HUES6 (cell line): ENCODE results near the gene C22orf15.

ENCODE experiments used
- H3K27ac ChIP-seq: 2 replicates; pipeline ENCODE4 v1.7.0; 2013; ENCODE audit warnings: low read depth, mild to moderate bottlenecking, low read length, inconsistent platforms
- H3K27me3 ChIP-seq: 2 replicates; pipeline ENCODE4 v1.6.1; 2013; ENCODE audit warnings: low read length; ENCODE audit not compliant: control insufficient read depth, insufficient read depth
- H3K36me3 ChIP-seq: 2 replicates; pipeline ENCODE4 v1.6.1; 2013; ENCODE audit warnings: low read length; ENCODE audit not compliant: control insufficient read depth, insufficient read depth
- H3K4me1 ChIP-seq: 2 replicates; pipeline ENCODE4 v1.6.1; 2013; ENCODE audit warnings: low read length; ENCODE audit not compliant: control insufficient read depth, insufficient read depth
- H3K4me3 ChIP-seq: 2 replicates; pipeline ENCODE4 v1.5.1; 2013; ENCODE audit warnings: low read depth, low read length
- H3K9ac ChIP-seq: one replicate; pipeline ENCODE4 v1.6.1; 2013; ENCODE audit warnings: mild to moderate bottlenecking, low read length
- H3K9me3 ChIP-seq: 2 replicates; pipeline ENCODE4 v1.6.1; 2013; ENCODE audit warnings: low read depth, low read length; ENCODE audit not compliant: control insufficient read depth, insufficient read depth

Gene C22orf15, protein sequence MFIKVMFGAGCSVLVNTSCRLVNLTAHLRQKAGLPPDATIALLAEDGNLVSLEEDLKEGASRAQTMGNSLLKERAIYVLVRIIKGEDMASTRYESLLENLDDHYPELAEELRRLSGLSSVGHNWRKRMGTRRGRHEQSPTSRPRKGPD

GRCh38 chr22:23762842-23763578 lies at the start of gene C22orf15:
Gene C22orf15 (plus strand): TSS chr22:23762990. CDS start chr22:23763307, 317 bp downstream.
- Histone ChIP-seq H3K27ac (no peak within 1 kb of the TSS), H3K9ac (peak within 1 kb of the TSS; percentile 21)

GRCh38 chr22:23713696-23714595 lies 48.8 kb upstream of the C22orf15 start:
- Histone ChIP-seq H3K4me3 (no peak overlapping the region), H3K27ac (no peak overlapping the region), H3K36me3 (peaks cover 53% of the 10 kb centered on the region), H3K9me3 (no peaks in the 10 kb centered on the region), H3K9ac (no peak overlapping the region), H3K27me3 (no peaks in the 10 kb centered on the region), H3K4me1 (peaks cover 4% of the 10 kb centered on the region)

More at GRCh38 chr22:23762842-23763578, at the start of gene C22orf15:
- Histone ChIP-seq H3K9me3 (no peaks in the 10 kb centered on the region), H3K27me3 (no peaks in the 10 kb centered on the region), H3K36me3 (peaks cover 14% of the 10 kb centered on the region), H3K4me1 (peaks cover 27% of the 10 kb centered on the region), H3K4me3 (no peak within 1 kb of the TSS)

GRCh38 chr22:23714596-23715578 lies 47.9 kb upstream of the C22orf15 start:
- Histone ChIP-seq H3K27ac (no peak overlapping the region), H3K9me3 (no peaks in the 10 kb centered on the region), H3K9ac (no peak overlapping the region), H3K4me3 (no peak overlapping the region), H3K27me3 (no peaks in the 10 kb centered on the region), H3K36me3 (peaks cover 44% of the 10 kb centered on the region), H3K4me1 (peaks cover 4% of the 10 kb centered on the region)

DNA sequence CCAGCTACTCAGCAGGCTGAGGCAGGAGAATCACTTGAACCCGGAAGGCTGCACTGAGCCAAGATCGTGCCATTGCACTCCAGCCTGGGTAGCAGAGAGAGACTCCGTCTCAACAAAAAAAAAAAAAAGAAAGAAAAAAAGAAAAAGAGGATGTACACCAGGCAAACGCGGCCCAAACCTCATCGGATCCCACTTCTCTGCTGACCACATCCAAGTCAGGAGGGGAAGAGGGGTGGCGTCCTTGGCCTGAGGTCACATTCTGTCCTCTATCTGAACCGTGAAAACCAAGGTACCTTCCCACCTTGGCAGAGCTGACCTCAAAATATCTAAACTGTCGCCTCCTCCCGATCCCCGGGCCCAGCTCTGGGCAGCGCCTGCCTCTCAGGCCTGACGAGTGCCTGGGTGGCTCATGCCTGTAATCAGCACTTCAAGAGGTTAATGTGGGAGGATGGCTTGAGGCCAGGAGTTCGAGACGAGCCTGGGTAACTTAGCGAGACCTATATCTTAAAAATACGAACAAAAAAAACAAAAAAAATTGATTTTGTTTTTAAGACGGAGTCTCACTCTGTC lies 46.9 kb upstream of the C22orf15 start:
- peaks cover 34% of the 10 kb centered on the region for H3K36me3 ChIP-seq
- H3K4me3 ChIP-seq, result peak overlapping the region; percentile 97
- peaks cover 4% of the 10 kb centered on the region for H3K4me1 ChIP-seq
- no peaks in the 10 kb centered on the region for H3K9me3 ChIP-seq
- H3K27me3 ChIP-seq, result no peaks in the 10 kb centered on the region
- H3K9ac ChIP-seq, result no peak overlapping the region
- H3K27ac ChIP-seq, result no peak overlapping the region

- peak overlapping the region; percentile 80 for H3K9ac ChIP-seq
- peaks cover 4% of the 10 kb centered on the region for H3K4me1 ChIP-seq
- H3K27ac ChIP-seq, result peak overlapping the region; percentile 48
- H3K4me3 ChIP-seq, result peak overlapping the region; percentile 97
- peaks cover 23% of the 10 kb centered on the region for H3K36me3 ChIP-seq
- no peaks in the 10 kb centered on the region for H3K27me3 ChIP-seq
- H3K9me3 ChIP-seq, result no peaks in the 10 kb centered on the region
Observed at GRCh38 chr22:23716811-23717801, 45.7 kb upstream of the C22orf15 start.

DNA sequence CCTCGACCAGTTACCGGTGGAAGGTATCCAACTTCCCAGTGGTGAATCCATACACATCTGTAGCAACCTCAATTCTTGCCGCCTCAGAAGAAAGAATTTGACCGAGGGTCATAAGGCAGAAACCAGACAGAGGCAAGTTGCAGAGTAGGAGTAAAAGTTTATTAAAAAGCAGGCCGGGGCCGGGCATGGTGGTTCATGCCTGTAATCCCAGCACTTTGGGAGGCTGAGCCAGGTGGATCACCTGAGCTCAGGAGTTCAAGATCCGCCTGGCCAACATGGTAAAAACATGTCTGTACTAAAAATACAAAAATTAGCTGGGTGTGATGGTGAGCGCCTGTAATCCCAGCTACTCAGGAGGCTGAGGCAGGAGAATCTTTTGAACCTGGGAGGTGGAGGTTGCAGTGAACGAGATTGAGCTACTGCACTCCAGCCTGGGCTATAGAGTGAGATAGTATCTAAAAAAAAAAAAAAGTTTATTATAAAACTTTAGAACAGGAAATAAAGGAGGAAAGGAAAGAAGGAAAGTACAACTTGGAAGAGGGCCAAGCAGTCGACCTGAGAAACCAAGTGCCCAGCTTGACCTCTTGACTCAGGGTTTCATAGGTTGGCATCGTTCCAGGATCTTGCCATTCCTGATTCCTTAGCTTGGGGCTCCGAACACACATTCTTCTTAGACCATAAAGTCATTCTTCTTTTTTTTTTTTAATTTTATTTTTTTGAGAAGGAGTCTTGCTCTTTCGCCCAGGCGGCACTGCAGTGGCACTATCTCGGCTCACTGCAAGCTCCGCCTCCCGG lies 44.2 kb upstream of the C22orf15 start:
- no peaks in the 10 kb centered on the region for H3K9me3 ChIP-seq
- no peak overlapping the region for H3K27ac ChIP-seq
- H3K4me1 ChIP-seq, result peaks cover 4% of the 10 kb centered on the region
- no peak overlapping the region for H3K9ac ChIP-seq
- peaks cover 15% of the 10 kb centered on the region for H3K36me3 ChIP-seq
- H3K4me3 ChIP-seq, result no peak overlapping the region
- H3K27me3 ChIP-seq, result no peaks in the 10 kb centered on the region

DNA sequence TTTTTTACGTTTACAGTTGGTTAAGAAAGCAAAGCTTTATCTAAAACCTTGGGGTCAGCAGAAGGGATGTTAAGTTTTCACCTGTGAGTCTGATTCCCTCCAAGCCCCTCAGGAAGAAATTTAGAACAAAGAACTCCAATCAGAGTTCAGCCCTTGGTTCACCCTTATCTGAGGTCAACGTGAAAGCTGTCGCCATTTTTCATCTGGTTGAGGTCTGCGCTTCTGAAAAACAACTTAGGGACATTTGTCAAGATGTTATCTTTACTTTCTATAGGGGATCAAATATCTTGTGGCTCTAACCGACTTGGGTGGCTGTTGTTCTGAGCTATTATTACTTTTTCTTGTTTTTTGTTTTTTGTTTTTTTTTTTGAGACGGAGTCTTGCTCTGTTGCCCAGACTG lies 41.9 kb upstream of the C22orf15 start:
- no peaks in the 10 kb centered on the region for H3K27me3 ChIP-seq
- H3K36me3 ChIP-seq, result no peaks in the 10 kb centered on the region
- no peaks in the 10 kb centered on the region for H3K9me3 ChIP-seq
- peaks cover 4% of the 10 kb centered on the region for H3K4me1 ChIP-seq
- H3K27ac ChIP-seq, result no peak overlapping the region
- no peak overlapping the region for H3K9ac ChIP-seq
- no peak overlapping the region for H3K4me3 ChIP-seq

- H3K27me3 ChIP-seq, result no peaks in the 10 kb centered on the region
Observed at GRCh38 chr22:23722160-23722559, 40.6 kb upstream of the C22orf15 start.

DNA sequence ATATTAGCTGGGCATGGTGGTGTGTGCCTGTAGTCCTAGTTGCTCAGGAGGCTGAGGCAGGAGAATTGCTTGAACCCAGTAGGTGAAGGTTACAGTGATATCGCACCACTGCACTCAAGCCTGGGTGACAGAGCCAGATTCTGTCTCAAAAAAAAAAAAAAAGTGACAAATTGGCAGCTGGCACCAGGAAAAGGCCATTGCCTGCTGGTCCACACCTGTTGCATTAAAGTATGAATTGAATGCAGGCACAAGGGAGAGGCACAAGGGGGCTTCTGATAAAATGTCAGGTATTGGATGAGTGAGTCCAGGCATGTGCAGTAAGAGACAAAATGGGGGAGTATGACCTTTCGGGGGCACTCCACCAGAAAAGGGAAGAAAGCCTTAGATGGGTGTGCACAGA lies 40.1 kb upstream of the C22orf15 start:
- Histone ChIP-seq H3K27me3 (no peaks in the 10 kb centered on the region), H3K27ac (no peak overlapping the region), H3K4me3 (no peak overlapping the region), H3K4me1 (no peaks in the 10 kb centered on the region), H3K9ac (no peak overlapping the region), H3K36me3 (no peaks in the 10 kb centered on the region), H3K9me3 (no peaks in the 10 kb centered on the region)

More at GRCh38 chr22:23722160-23722559, 40.6 kb upstream of the C22orf15 start:
- Histone ChIP-seq H3K36me3 (no peaks in the 10 kb centered on the region), H3K9ac (no peak overlapping the region), H3K9me3 (no peaks in the 10 kb centered on the region), H3K4me1 (peaks cover 4% of the 10 kb centered on the region), H3K4me3 (no peak overlapping the region), H3K27ac (no peak overlapping the region)
